ENCODE results near the gene SPRN. TPM values are rescaled to one million over a fixed set of nuclear protein-coding genes. Genes with fewer than 3 reads are reported as not detected.

The SPRN gene
- total RNA-seq, 4 donors from 2014 or later: 0.34 to 0.71 TPM; not detected in 2

DNA sequence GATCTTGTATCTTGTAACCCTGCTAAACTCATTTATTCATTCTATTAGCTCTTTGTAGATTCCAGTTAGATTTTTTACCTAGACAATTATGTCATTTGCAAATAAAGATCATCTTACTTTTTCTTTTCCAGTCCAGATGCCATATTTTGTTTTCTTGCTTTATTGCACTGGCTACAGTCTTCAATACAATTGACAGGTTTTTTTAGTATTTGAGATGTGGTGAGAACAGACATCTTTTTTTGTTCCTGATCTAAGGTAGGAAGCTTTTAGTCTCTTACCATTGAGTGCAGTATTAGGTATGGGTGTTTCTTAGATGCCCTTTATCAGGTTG lies 12.1 kb downstream of the SPRN start:
- Histone ChIP-seq H3K9me3 (peaks cover 0 to 24% (median 15%) of the 10 kb centered on the region in 4 donors), H3K27me3 (no peaks in the 10 kb centered on the region), H3K4me1 (no peaks in the 10 kb centered on the region), H3K4me3 (no peak overlapping the region), H3K36me3 (peaks cover 22 to 71% (median 48%) of the 10 kb centered on the region in 4 donors), H3K27ac (replicated peaks in 1 of 4) (no peak overlapping the region)
- intact Hi-C loops (cut with DNase I): no loop called here
- no peak for DNase-seq (ENCODE audit: extremely low spot score)
- TF ChIP-seq POLR2A (IDR thresholded peaks at IDR 0.05; ENCODE audit: low read depth) (no peak), EP300 (IDR thresholded peaks at IDR 0.05) (no peak), POLR2AphosphoS5 (IDR thresholded peaks at IDR 0.05) (no peak)
- TF ChIP-seq, protein P1, sequence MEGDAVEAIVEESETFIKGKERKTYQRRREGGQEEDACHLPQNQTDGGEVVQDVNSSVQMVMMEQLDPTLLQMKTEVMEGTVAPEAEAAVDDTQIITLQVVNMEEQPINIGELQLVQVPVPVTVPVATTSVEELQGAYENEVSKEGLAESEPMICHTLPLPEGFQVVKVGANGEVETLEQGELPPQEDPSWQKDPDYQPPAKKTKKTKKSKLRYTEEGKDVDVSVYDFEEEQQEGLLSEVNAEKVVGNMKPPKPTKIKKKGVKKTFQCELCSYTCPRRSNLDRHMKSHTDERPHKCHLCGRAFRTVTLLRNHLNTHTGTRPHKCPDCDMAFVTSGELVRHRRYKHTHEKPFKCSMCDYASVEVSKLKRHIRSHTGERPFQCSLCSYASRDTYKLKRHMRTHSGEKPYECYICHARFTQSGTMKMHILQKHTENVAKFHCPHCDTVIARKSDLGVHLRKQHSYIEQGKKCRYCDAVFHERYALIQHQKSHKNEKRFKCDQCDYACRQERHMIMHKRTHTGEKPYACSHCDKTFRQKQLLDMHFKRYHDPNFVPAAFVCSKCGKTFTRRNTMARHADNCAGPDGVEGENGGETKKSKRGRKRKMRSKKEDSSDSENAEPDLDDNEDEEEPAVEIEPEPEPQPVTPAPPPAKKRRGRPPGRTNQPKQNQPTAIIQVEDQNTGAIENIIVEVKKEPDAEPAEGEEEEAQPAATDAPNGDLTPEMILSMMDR (IDR thresholded peaks at IDR 0.05): no peak

DNA sequence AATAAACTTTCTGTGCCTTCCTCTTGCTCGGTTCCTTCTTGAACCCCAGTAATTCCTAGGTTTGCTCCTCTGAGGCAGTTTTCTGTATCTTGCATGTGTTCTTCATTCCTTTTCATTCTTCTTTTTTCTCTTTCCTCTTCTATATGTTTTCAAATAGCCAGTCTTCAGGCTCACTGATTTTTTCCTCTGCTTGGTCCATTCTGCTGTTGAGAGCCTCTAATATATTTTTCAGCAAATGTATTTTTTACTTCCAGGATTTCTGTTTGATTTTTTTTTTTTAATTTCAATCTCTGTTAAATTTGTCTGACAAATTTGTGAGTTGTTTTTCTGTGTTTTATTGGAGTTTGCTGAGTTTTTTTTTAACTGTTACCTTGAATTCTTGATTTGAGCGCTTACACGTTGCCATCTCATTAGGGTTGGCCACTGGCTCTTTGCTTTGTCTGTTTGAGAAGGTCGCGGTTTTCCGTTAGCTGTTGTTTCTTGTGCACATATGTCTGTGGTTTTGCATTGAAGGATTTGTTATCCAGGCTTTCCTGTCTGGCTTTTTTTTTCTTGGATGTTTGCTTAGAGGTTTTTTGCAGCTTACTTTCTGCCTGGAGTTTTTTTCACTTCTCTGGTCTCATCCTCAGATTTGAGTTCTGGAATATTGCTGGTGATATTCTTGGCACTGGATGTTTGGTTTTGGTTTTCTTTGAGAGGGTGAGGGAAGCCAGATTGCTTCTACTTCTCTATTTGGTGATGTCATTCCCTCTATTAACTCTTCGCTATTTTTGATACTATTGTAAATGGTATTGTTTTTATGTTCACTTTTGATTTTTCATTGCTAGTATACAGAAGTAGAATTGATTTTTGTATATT lies 12.7 kb downstream of the SPRN start:
- intact Hi-C loops (cut with DNase I): no loop called here

DNA sequence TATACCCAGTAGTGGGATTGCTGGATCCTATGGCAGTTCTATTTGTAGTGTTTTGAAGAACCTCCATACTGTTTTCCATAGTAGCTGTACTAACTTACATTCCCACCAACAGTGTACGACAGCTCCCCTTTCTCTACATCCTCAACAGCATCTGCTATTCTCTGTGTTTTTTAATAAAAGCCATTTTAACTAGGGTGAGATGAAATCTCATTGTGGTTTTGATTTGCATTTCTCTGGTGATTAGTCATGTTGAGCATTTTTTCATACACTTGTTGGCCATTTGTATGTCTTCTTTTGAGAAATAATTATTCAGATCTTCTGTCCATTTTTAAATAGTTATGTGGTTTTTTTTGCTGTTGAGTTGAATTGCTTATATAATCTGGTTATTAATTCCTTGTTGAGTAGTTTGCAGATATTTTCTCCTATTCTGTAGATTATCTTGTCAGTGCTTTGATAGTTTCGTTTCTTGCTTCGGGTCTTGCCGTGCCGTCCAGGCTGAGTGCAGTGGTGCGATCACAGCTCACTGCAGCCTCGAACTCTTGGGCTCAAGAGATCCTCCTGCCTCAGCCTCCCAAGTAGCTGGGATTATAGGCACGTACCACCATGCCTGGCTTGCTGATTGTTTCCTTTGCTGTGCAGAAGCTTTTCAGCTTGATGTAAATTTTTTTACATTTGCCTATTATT lies 18.4 kb downstream of the SPRN start:
- intact Hi-C loops (cut with DNase I): no loop called here
- TF ChIP-seq POLR2A (IDR thresholded peaks at IDR 0.05; ENCODE audit: low read depth) (no peak), POLR2AphosphoS5 (IDR thresholded peaks at IDR 0.05) (no peak), EP300 (IDR thresholded peaks at IDR 0.05) (no peak)
- TF ChIP-seq, protein P1 (IDR thresholded peaks at IDR 0.05): no peak
- no peak overlapping the region for H3K4me3 ChIP-seq
- no peaks in the 10 kb centered on the region for H3K4me1 ChIP-seq
- no peak for DNase-seq (ENCODE audit: extremely low spot score)
- peaks cover 39 to 87% (median 64%) of the 10 kb centered on the region in 4 donors for H3K36me3 ChIP-seq
- peaks cover 0 to 5% (median 2%) of the 10 kb centered on the region in 4 donors for H3K9me3 ChIP-seq
- 95% methylated on average over 8 of the region's 8 CpGs for WGBS
- no peaks in the 10 kb centered on the region for H3K27me3 ChIP-seq
- no peak overlapping the region for H3K27ac ChIP-seq (replicated peaks in 1 of 4)

More for the DNA sequence above, 12.7 kb downstream of the SPRN start:
- H3K4me3 ChIP-seq: no peak overlapping the region
- H3K9me3 ChIP-seq: peaks cover 0 to 24% (median 15%) of the 10 kb centered on the region in 4 donors
- H3K27me3 ChIP-seq: no peaks in the 10 kb centered on the region
- DNase-seq (ENCODE audit: extremely low spot score): no peak
- H3K36me3 ChIP-seq: peaks cover 22 to 74% (median 51%) of the 10 kb centered on the region in 4 donors
- H3K4me1 ChIP-seq: no peaks in the 10 kb centered on the region
- WGBS: 98% methylated on average over 7 of the region's 7 CpGs
- TF ChIP-seq EP300 (IDR thresholded peaks at IDR 0.05): no peak
- TF ChIP-seq, protein P1 (IDR thresholded peaks at IDR 0.05): no peak
- no peak overlapping the region for H3K27ac ChIP-seq (replicated peaks in 1 of 4)

DNA sequence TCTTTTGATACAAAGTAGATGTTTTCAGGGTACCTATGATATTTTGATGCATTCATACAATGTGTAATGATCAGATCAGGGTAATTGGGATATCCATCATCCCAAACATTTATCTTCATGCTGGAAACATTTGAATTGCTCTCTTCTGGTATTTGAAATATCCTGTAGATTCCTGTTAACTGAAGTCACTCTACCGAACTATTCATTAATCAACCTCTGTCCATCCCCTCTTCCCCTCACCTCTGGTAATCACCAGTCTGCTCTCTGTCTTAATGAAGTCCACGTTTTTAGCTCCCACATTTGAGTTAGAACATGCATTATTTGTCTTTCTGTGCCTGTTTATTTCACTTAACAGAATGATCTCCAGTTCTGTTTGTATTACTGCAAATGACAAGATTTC lies 19.2 kb downstream of the SPRN start:
- H3K4me1 ChIP-seq: no peaks in the 10 kb centered on the region
- peaks cover 33 to 87% (median 64%) of the 10 kb centered on the region in 4 donors for H3K36me3 ChIP-seq
- DNase-seq (ENCODE audit: extremely low spot score): no peak
- intact Hi-C loops (cut with DNase I): no loop called here
- peaks cover 0 to under 1% (median 0%) of the 10 kb centered on the region in 4 donors for H3K9me3 ChIP-seq
- H3K4me3 ChIP-seq: no peak overlapping the region
- no peaks in the 10 kb centered on the region for H3K27me3 ChIP-seq
- TF ChIP-seq POLR2A (IDR thresholded peaks at IDR 0.05; ENCODE audit: low read depth) (no peak), EP300 (IDR thresholded peaks at IDR 0.05) (no peak), POLR2AphosphoS5 (IDR thresholded peaks at IDR 0.05) (no peak)
- TF ChIP-seq, protein P1 (IDR thresholded peaks at IDR 0.05): no peak
- no peak overlapping the region for H3K27ac ChIP-seq (replicated peaks in 1 of 4)
- WGBS: 57% methylated on average over 2 of the region's 2 CpGs
